Activated T-helper 17 cell treated with anti-CD3 and anti-CD28 coated beads, Interleukin-2, amount 50 U/mL, for 72 hours (primary cell): ENCODE data around the gene PSG4. TPM values are rescaled to one million over a fixed set of nuclear protein-coding genes. Genes with fewer than 3 reads are reported as not detected.
"Not testable (repeated sequence)": the region's sequence is repeated elsewhere in the genome, so short reads cannot be mapped to it uniquely, and the experiment has no call there.

Experiments used
- ATAC-seq: fragments of 150-1000 bp; cut with Tn5 transposase; replicated peaks from 2 replicates; pipeline ENCODE4 v1.10.0; 2021; ENCODE audit warnings: mild to moderate bottlenecking, moderate library complexity
- H3K27ac Mint-ChIP-seq: one replicate; pipeline ENCODE4 v1.8.0; 2022; ENCODE audit warnings: mixed read lengths
- H3K27me3 Mint-ChIP-seq: one replicate; pipeline ENCODE4 v1.8.0; 2022; ENCODE audit warnings: mixed read lengths
- H3K36me3 Mint-ChIP-seq: one replicate; pipeline ENCODE4 v1.8.0; 2022; ENCODE audit warnings: low read depth, mild to moderate bottlenecking, mixed read lengths
- H3K4me1 Mint-ChIP-seq: one replicate; pipeline ENCODE4 v1.8.0; 2022; ENCODE audit warnings: mixed read lengths
- H3K4me3 Mint-ChIP-seq: one replicate; pipeline ENCODE4 v1.8.0; 2022; ENCODE audit warnings: mild to moderate bottlenecking, mixed read lengths
- H3K9me3 Mint-ChIP-seq: one replicate; pipeline ENCODE4 v1.8.0; 2022; ENCODE audit warnings: mixed read lengths
- total RNA-seq, 2 donors: library from RNA; stranded (reverse); gene quantifications; one replicate each; pipeline ENCODE4 v1.2.3, GENCODE V29; 2022

The PSG4 gene
- total RNA-seq, 2 donors from 2014 or later = 0.48 TPM; not detected in 1

GRCh38 chr19:43181869-43182771 lies 23.3 kb downstream of the PSG4 start:
- not testable (repeated sequence) for H3K9me3 Mint-ChIP-seq, H3K4me3 Mint-ChIP-seq, H3K27me3 Mint-ChIP-seq, ATAC-seq, H3K27ac Mint-ChIP-seq, H3K36me3 Mint-ChIP-seq, H3K4me1 Mint-ChIP-seq

- not testable (repeated sequence) for H3K27ac Mint-ChIP-seq, H3K27me3 Mint-ChIP-seq, H3K4me3 Mint-ChIP-seq, H3K4me1 Mint-ChIP-seq, H3K36me3 Mint-ChIP-seq, H3K9me3 Mint-ChIP-seq, ATAC-seq
These were observed 25.8 kb downstream of the PSG4 start for GRCh38 chr19:43179569-43180147.

GRCh38 chr19:43178577-43178976 lies 26.9 kb downstream of the PSG4 start:
- not testable (repeated sequence) for H3K27me3 Mint-ChIP-seq, H3K4me3 Mint-ChIP-seq, ATAC-seq, H3K9me3 Mint-ChIP-seq, H3K4me1 Mint-ChIP-seq, H3K36me3 Mint-ChIP-seq, H3K27ac Mint-ChIP-seq

GRCh38 chr19:43165906-43166305 lies 39.5 kb downstream of the PSG4 start:
- ATAC-seq, H3K4me1 Mint-ChIP-seq, H3K9me3 Mint-ChIP-seq: not testable (repeated sequence)

GRCh38 chr19:43163135-43163534 lies 42.3 kb downstream of the PSG4 start:
- not testable (repeated sequence) for H3K27ac Mint-ChIP-seq, H3K4me1 Mint-ChIP-seq, ATAC-seq

More at GRCh38 chr19:43165906-43166305, 39.5 kb downstream of the PSG4 start:
- not testable (repeated sequence) for H3K4me3 Mint-ChIP-seq, H3K27ac Mint-ChIP-seq, H3K36me3 Mint-ChIP-seq
- H3K27me3 Mint-ChIP-seq = peaks cover 45% of the 10 kb centered on the region

GRCh38 chr19:43162261-43162660 lies 43.2 kb downstream of the PSG4 start:
- H3K27ac Mint-ChIP-seq, H3K4me1 Mint-ChIP-seq, H3K9me3 Mint-ChIP-seq, H3K4me3 Mint-ChIP-seq, H3K36me3 Mint-ChIP-seq, ATAC-seq: not testable (repeated sequence)
- H3K27me3 Mint-ChIP-seq = peaks cover 36% of the 10 kb centered on the region

More at GRCh38 chr19:43163135-43163534, 42.3 kb downstream of the PSG4 start:
- not testable (repeated sequence) for H3K4me3 Mint-ChIP-seq, H3K9me3 Mint-ChIP-seq, H3K36me3 Mint-ChIP-seq
- peaks cover 36% of the 10 kb centered on the region for H3K27me3 Mint-ChIP-seq

- Mint-ChIP-seq H3K4me1 (no peaks in the 10 kb centered on the region), H3K27me3 (peaks cover 6% of the 10 kb centered on the region)
- ATAC-seq = no peak
These were observed 53.2 kb downstream of the PSG4 start for GRCh38 chr19:43152214-43152613.

GRCh38 chr19:43149788-43150187 lies 55.6 kb downstream of the PSG4 start:
- H3K4me3 Mint-ChIP-seq, ATAC-seq, H3K27ac Mint-ChIP-seq, H3K9me3 Mint-ChIP-seq, H3K4me1 Mint-ChIP-seq, H3K36me3 Mint-ChIP-seq: not testable (repeated sequence)
- H3K27me3 Mint-ChIP-seq = peaks cover 23% of the 10 kb centered on the region

More at GRCh38 chr19:43152214-43152613, 53.2 kb downstream of the PSG4 start:
- Mint-ChIP-seq H3K27ac (no peak overlapping the region), H3K9me3 (no peaks in the 10 kb centered on the region), H3K4me3 (no peak overlapping the region), H3K36me3 (no peaks in the 10 kb centered on the region)

- H3K4me3 Mint-ChIP-seq = no peak overlapping the region
- peaks cover 23% of the 10 kb centered on the region for H3K27me3 Mint-ChIP-seq
- peaks cover 4% of the 10 kb centered on the region for H3K9me3 Mint-ChIP-seq
- no peaks in the 10 kb centered on the region for H3K4me1 Mint-ChIP-seq
- no peak overlapping the region for H3K27ac Mint-ChIP-seq
- no peaks in the 10 kb centered on the region for H3K36me3 Mint-ChIP-seq
- ATAC-seq = no peak
These were observed 57.2 kb downstream of the PSG4 start for GRCh38 chr19:43148233-43148632.

Other genes starting within 250 kb of the PSG4 start
- under 1 TPM; 0.32 to 0.35 TPM for gene PSG11, start 179.2 kb downstream of the PSG4 start, total RNA-seq
- under 1 TPM in 1 of 2 donors, not detected in 1; 0.15 TPM for gene PSG2, start 122.9 kb downstream of the PSG4 start, total RNA-seq
- gene PSG5, start 19.1 kb downstream of the PSG4 start, total RNA-seq = not detected
- under 1 TPM in 1 of 2 donors, not detected in 1; 0.24 TPM for gene PSG9, start 63.9 kb upstream of the PSG4 start, total RNA-seq
- not detected for gene CD177, start 148.0 kb upstream of the PSG4 start, total RNA-seq
- not detected for gene TEX101, start 209.3 kb upstream of the PSG4 start, total RNA-seq